ENCODE data around the gene EPN1. TPM values are rescaled to one million over a fixed set of nuclear protein-coding genes. Genes with fewer than 3 reads are reported as not detected.

Gene EPN1
- total and polyA plus RNA-seq, 2 experiments from 2014 or later: 47.1 to 223 TPM

GRCh38 chr19:55654323-55654867 is 20.6 kb upstream of the EPN1 start:
- peak overlapping the region; percentile 99 for H3K27ac Mint-ChIP-seq
- peaks cover 32% of the 10 kb centered on the region for H4K20me1 ChIP-seq (replicated peaks; ENCODE audit: insufficient read depth)

More at GRCh38 chr19:55654323-55654867, 20.6 kb upstream of the EPN1 start:
- Histone ChIP-seq H3K79me2 (replicated peaks; ENCODE audit: insufficient read depth) (peaks cover 41% of the 10 kb centered on the region), H3K9me2 (ENCODE audit: insufficient read depth) (no peaks in the 10 kb centered on the region), H3K4me1 (ENCODE audit: insufficient read depth) (peaks cover 27% of the 10 kb centered on the region), H3F3A (replicated peaks; ENCODE audit: low read depth) (peaks cover 17% of the 10 kb centered on the region), H3K4me2 (peak overlapping the region; percentile 73), H3K27ac (ENCODE audit: low read depth) (peak overlapping the region; percentile 87), H2AFZ (no peak overlapping the region), H3K36me3 (ENCODE audit: insufficient read depth) (no peaks in the 10 kb centered on the region), H3K27me3 (ENCODE audit: insufficient read depth) (no peaks in the 10 kb centered on the region), H3K4me3 (peak overlapping the region; percentile 100)
- H3K4me3 Mint-ChIP-seq: peak overlapping the region; percentile 92
- ATAC-seq (peak; percentile 60), DNase-seq (ENCODE audit: low spot score) (peak; percentile 100)
- H3K4me1 Mint-ChIP-seq: peaks cover 46% of the 10 kb centered on the region
- no peaks in the 10 kb centered on the region; the same call in 2 of the 3 replicates for H3K9me3 Mint-ChIP-seq
- TF ChIP-seq JUNB (IDR thresholded peaks at IDR 0.05; ENCODE audit: unreplicated experiment): no peak
- TF ChIP-seq, protein P1, sequence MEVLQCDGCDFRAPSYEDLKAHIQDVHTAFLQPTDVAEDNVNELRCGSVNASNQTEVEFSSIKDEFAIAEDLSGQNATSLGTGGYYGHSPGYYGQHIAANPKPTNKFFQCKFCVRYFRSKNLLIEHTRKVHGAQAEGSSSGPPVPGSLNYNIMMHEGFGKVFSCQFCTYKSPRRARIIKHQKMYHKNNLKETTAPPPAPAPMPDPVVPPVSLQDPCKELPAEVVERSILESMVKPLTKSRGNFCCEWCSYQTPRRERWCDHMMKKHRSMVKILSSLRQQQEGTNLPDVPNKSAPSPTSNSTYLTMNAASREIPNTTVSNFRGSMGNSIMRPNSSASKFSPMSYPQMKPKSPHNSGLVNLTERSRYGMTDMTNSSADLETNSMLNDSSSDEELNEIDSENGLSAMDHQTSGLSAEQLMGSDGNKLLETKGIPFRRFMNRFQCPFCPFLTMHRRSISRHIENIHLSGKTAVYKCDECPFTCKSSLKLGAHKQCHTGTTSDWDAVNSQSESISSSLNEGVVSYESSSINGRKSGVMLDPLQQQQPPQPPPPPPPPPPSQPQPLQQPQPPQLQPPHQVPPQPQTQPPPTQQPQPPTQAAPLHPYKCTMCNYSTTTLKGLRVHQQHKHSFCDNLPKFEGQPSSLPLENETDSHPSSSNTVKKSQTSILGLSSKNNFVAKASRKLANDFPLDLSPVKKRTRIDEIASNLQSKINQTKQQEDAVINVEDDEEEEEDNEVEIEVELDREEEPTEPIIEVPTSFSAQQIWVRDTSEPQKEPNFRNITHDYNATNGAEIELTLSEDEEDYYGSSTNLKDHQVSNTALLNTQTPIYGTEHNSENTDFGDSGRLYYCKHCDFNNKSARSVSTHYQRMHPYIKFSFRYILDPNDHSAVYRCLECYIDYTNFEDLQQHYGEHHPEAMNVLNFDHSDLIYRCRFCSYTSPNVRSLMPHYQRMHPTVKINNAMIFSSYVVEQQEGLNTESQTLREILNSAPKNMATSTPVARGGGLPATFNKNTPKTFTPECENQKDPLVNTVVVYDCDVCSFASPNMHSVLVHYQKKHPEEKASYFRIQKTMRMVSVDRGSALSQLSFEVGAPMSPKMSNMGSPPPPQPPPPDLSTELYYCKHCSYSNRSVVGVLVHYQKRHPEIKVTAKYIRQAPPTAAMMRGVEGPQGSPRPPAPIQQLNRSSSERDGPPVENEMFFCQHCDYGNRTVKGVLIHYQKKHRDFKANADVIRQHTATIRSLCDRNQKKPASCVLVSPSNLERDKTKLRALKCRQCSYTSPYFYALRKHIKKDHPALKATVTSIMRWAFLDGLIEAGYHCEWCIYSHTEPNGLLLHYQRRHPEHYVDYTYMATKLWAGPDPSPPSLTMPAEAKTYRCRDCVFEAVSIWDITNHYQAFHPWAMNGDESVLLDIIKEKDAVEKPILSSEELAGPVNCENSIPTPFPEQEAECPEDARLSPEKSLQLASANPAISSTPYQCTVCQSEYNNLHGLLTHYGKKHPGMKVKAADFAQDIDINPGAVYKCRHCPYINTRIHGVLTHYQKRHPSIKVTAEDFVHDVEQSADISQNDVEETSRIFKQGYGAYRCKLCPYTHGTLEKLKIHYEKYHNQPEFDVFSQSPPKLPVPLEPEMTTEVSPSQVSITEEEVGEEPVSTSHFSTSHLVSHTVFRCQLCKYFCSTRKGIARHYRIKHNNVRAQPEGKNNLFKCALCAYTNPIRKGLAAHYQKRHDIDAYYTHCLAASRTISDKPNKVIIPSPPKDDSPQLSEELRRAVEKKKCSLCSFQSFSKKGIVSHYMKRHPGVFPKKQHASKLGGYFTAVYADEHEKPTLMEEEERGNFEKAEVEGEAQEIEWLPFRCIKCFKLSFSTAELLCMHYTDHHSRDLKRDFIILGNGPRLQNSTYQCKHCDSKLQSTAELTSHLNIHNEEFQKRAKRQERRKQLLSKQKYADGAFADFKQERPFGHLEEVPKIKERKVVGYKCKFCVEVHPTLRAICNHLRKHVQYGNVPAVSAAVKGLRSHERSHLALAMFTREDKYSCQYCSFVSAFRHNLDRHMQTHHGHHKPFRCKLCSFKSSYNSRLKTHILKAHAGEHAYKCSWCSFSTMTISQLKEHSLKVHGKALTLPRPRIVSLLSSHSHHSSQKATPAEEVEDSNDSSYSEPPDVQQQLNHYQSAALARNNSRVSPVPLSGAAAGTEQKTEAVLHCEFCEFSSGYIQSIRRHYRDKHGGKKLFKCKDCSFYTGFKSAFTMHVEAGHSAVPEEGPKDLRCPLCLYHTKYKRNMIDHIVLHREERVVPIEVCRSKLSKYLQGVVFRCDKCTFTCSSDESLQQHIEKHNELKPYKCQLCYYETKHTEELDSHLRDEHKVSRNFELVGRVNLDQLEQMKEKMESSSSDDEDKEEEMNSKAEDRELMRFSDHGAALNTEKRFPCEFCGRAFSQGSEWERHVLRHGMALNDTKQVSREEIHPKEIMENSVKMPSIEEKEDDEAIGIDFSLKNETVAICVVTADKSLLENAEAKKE (CRISPR knock-in tag; IDR thresholded peaks at IDR 0.05): no peak
- TF ChIP-seq ETS1 (IDR thresholded peaks at IDR 0.05): no peak
- no peak for TF ChIP-seq EZH2 (IDR thresholded peaks at IDR 0.05; ENCODE audit: low read depth, unreplicated experiment)
- no peak for TF ChIP-seq STAT1 (IDR thresholded peaks at IDR 0.05; ENCODE audit: unreplicated experiment)
- no peak for TF ChIP-seq EZH2phosphoT487 (IDR thresholded peaks at IDR 0.05; ENCODE audit: unreplicated experiment)
- no peak for TF ChIP-seq CTCF (conservative IDR thresholded peaks at IDR 0.05; ENCODE audit: low read depth in 2 of 2)
- TF ChIP-seq ZNF331 (CRISPR knock-in tag; IDR thresholded peaks at IDR 0.05; ENCODE audit: low read depth): no peak
- no peak for TF ChIP-seq POLR2AphosphoS5 (IDR thresholded peaks at IDR 0.05; ENCODE audit: low read depth)
- TF ChIP-seq CREB1 (CRISPR knock-in tag; IDR thresholded peaks at IDR 0.05; ENCODE audit: low read depth): no peak
- TF ChIP-seq, protein P2, sequence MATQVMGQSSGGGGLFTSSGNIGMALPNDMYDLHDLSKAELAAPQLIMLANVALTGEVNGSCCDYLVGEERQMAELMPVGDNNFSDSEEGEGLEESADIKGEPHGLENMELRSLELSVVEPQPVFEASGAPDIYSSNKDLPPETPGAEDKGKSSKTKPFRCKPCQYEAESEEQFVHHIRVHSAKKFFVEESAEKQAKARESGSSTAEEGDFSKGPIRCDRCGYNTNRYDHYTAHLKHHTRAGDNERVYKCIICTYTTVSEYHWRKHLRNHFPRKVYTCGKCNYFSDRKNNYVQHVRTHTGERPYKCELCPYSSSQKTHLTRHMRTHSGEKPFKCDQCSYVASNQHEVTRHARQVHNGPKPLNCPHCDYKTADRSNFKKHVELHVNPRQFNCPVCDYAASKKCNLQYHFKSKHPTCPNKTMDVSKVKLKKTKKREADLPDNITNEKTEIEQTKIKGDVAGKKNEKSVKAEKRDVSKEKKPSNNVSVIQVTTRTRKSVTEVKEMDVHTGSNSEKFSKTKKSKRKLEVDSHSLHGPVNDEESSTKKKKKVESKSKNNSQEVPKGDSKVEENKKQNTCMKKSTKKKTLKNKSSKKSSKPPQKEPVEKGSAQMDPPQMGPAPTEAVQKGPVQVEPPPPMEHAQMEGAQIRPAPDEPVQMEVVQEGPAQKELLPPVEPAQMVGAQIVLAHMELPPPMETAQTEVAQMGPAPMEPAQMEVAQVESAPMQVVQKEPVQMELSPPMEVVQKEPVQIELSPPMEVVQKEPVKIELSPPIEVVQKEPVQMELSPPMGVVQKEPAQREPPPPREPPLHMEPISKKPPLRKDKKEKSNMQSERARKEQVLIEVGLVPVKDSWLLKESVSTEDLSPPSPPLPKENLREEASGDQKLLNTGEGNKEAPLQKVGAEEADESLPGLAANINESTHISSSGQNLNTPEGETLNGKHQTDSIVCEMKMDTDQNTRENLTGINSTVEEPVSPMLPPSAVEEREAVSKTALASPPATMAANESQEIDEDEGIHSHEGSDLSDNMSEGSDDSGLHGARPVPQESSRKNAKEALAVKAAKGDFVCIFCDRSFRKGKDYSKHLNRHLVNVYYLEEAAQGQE (IDR thresholded peaks at IDR 0.05; ENCODE audit: unreplicated experiment): no peak
- no peak for TF ChIP-seq NANOG (IDR thresholded peaks at IDR 0.05; ENCODE audit: borderline replicate concordance)
- no peak for TF ChIP-seq ZNF114 (CRISPR knock-in tag; IDR thresholded peaks at IDR 0.05)
- peaks cover 34% of the 10 kb centered on the region for H3K27me3 Mint-ChIP-seq (ENCODE audit: insufficient read depth, low read depth, poor library complexity)
- H3K36me3 Mint-ChIP-seq (ENCODE audit: low read depth): peaks cover 33% of the 10 kb centered on the region

All from GM23338 (cell line).